COLO668 (cell line): ENCODE data around the gene SBK1.
"Not testable (repeated sequence)": the region's sequence is repeated elsewhere in the genome, so short reads cannot be mapped to it uniquely, and the experiment has no call there.

Experiments
- DNase-seq: peaks from one replicate; lab custom pipeline; 2025; ENCODE audit not compliant: unreplicated experiment; lab: John Stamatoyannopoulos, UW

Gene SBK1

DNA sequence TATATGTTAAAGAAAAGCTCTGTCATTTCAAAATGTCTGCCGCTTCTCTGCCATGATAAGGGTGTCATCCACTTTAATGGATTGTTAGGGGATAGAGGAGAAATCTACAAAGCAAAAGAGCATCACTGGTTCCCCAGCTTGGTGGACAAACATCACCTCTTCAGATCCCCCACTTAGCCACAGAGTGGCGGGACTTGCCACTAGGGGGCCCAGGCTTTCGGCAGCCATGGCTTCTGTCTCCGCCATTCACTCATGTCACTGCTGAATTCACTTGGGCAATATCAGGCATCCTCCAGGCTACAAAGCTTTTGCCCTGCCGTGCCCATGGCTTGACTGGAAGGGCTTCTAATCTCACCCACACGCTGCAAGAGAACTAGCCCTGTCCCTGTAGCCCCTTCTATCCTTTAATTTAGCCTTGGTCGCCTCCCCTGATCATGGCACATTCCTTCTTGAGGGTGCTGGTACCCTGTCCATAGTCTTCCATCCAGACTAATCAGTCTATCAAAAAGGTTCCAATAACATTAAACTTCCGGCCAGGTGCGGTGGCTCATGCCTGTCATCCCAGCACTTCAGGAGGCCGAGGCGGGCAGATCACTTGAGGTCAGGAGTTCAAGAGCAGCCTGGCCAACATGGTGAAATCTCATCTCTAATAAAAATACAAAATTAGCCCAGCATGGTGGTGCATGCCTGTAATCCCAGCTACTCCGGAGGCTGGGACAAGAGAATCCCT is 34.7 kb downstream of the SBK1 start:
- DNase-seq: peak; percentile 44

DNA sequence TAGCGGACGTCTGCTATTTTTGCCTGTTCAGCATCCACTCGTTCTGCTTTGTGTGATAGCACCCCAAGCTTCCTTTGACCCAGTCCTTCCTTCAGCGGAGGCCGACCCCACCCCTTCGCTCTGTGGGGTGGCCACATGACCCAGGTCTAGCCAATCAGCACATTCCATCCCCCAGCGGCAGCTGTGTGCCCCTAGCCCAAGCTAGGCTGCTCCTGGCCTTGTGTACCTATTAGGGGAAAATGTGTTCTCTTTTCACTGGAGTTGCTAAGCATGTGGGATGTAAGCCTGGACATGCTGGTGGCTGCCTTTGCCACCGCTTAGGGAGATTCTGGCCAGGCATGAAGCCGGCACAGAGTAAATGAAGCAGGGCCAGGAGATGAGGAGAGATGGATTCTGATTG is 37.9 kb downstream of the SBK1 start:
- not testable (repeated sequence) for DNase-seq

DNA sequence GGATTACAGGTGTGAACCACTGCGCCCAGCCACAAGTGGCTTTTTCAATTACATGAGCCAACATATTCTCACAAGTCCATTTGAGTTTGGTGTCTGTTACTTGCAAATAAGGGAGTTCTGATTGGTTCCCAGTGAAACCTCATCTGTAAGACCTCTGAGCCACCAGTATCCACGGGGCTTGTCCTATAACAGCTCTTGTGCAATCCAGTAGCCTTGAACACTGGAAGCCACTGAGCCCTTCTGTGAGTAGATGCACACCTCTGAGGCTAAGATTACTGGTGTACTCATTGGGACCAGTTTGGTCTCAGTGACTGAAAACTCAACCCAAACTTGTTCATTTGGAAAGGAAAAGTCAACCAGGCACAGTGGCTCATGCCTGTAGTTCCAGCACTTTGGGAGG is 38.7 kb downstream of the SBK1 start:
- DNase-seq: not testable (repeated sequence)

DNA sequence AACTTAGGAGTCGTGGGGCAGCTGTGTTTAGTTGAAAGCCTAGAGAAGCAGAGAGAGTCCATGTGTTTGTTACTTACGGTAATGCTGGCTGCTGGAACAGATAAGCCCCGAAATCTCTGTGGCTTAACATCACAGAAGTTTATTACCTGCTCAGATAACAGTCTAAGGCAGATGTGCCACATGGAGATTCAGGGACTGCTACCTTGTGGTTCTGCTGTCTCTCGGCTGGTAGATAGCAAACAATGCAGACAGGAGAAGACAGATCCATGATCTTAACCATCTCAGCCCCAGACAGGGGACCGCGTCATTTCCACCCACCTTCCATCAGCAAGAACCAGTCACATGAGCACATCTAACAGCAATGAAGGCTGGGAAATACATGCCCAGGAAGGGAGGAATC is 40.3 kb downstream of the SBK1 start:
- DNase-seq: not testable (repeated sequence)

DNA sequence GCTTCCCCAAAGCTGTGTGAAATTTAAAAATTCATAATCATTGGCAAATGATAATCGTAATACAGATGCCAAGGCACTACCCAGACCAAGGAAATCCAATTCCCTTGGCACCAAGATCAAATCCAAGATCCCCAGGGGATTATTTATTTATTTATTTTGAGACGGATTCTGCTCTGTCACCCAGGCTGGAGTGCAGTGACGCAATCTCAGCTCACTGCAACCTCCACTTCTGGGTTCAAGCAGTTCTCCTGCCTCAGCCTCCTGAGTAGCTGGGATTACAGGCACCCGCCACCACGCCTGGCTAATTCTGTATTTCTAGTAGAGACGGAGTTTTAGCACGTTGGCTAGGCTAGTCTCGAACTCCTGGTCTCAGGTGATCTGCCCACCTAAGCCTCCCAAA is 43.4 kb downstream of the SBK1 start:
- not testable (repeated sequence) for DNase-seq

DNA sequence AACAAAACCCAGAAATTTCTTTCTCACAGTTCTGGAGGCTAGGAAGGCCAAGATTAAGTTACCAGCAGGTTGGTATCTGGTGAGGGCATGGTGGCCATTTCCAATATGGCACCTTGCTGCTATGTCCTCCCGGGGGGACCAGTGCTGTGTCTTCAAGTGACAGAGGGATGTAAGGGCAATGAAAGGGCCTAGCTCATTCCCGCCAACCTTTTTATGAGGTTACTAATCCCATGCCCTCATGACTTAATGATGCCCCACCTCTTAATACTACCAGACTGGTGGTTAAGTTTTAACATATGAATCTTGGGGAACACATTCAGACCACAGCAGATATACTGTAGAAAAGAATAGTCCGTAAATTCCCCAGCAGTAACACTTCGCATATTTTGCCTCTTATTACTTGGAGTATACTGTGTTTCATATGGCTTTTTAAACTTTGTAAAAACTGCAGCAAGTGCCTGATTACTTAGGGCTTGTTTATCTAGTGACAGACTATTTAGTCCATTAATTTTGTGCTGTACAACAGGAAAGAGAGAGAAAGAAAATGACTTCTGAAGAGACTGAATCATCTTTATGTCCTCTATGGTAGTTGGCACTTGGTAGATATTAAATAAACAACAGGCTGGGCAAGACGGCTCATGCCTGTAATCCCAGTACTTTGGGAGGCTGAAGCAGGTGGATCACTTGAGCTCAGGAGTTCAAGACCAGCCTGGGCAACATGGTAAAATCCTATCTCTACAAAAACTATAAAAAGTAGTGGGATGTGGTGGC is 44.8 kb downstream of the SBK1 start:
- DNase-seq: not testable (repeated sequence)

DNA sequence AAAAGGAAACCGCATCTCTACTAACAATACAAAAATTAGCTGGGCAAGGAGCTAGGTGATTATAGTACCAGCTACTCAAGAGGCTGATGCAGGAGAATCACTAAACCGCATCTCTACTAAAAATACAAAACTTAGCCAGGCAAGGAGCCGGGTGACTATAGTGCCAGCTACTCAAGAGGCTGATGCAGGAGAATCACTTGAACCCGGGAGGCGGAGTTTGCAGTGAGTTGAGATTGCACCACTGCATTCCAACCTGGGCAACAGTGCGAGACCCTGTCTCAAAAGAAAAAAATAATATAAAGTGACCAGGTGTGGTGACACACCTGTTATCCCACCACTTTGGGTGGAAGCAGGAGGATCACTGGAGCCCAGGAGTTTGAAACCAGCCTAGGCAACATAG is 45.9 kb downstream of the SBK1 start:
- not testable (repeated sequence) for DNase-seq

DNA sequence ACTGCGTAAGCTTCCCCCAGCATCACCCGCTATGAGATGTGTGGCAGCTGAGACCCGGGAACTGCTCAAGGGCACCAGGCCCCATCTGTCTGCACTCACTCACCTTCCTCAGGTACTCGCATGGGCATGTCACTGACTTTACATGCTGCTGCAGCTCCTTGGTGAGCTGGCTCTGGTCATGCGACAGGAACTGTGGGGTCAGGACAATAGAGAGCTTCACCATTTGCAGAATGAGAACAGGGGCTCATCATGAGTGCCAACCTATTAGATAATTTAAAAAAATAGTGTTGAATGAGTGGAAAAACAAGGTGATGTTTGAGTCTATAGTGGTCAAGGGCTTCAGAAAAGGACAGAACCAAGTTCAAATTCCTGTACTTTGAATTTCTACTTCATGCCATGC is 70.3 kb downstream of the SBK1 start:
- DNase-seq: not testable (repeated sequence)

DNA sequence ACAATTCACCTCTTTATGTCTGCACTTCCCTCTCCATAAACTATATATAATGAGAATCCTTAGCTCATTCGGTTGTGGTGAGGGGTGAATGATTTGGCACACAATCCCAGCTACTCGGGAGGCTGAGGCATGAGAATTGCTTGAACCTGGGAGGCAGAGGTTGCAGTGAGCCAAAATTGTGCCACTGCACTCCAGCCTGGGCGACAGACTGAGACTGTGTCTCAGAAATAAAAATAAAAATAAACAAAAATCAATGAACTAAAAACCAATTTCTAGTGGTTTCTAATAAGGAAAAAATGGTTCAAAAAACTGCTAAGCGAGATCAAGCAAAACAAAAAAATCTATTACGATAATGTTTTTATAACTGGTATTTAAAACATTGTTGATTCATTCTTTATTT is 71.1 kb downstream of the SBK1 start, which contains the start of gene NPIPB6:
TSS of gene NPIPB6 (minus strand) at position 101 of the 400 bp plus-strand sequence. CDS start 686 bp downstream, outside the sequence.
- DNase-seq: not testable (repeated sequence)

DNA sequence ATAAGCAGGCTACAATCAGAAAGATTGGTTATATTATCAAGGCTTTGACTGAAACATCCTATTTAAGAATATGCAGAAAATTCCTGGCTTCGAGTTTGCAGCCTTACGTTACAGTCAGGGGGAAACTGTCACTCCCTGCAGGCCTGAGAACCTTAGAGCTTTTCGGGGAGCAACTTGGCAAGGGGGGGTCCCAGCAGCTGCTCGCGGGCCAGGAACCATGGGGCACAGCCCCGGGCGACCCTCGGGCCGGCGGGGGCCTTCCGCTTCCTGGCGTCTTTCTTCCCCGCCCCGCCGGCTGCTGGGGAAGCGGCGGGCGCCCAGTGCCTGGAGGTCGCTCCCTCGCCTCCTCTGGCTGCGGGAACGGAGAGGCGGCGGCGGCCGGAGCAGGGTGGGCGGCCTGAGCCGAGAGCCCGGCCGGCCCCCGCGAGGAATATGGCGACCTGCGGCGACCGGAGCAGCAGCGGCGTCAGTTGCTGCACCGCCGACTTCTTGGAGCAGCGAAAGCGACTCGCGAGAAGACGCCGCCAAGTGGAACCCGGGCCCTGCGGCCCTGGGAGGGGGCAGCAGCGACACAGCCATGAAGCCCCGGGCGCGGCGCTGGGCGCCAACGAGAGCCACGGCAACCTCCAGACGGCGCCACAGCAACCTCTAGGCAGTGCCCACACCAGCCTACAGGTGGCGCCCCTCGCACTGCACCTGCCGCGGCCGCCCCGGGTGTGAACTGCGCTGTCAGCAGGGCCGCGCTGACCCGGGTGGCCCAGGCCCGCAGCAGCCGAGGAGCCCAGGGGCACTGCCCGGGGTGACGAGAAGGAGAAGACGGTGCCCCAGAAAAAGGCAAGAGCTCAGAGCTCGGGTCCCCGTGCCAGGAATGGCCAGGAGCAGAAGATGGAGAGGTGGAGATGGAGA is 72.2 kb downstream of the SBK1 start:
- DNase-seq: not testable (repeated sequence)

DNA sequence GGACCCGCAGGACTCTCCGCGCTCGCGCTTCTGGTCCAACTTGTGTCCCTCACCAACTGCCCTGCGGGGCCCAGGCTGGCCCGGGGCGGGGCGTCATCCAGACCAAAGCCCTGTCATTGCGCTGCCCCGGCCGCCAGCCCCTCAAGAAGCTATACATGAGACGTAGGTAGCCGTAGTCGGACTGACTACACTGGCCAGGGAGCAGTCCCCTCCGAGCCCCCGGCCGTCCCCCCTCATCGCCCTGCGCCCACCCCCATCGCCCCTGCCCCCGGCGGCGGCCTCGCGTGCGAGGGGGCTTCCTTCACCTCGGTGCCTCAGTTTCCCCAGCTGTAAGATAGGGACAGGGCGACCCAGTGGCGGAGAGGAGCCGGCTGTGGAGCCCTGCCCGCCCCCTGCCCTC is 75.6 kb downstream of the SBK1 start:
- DNase-seq: not testable (repeated sequence)
